NCI-H526 (cell line): ENCODE results near the gene CLTCL1.
"Not testable (repeated sequence)": the region's sequence is repeated elsewhere in the genome, so short reads cannot be mapped to it uniquely, and the experiment has no call there.

Experiments used
- DNase-seq, 2 experiments: peaks; one replicate each; lab custom pipeline; 2025; lab: John Stamatoyannopoulos, UW

CLTCL1 gene

GRCh38 chr22:19175602-19176174 lies 115.8 kb downstream of the CLTCL1 start:
- DNase-seq, result no peak

- no peak for DNase-seq
These were observed 116.4 kb downstream of the CLTCL1 start for GRCh38 chr22:19175026-19175601.

- DNase-seq, result no peak
These were observed 117.2 kb downstream of the CLTCL1 start for GRCh38 chr22:19174106-19175025.

- DNase-seq, result no peak
These were observed 118.2 kb downstream of the CLTCL1 start for GRCh38 chr22:19173047-19174035.

- no peak for DNase-seq
These were observed 119.1 kb downstream of the CLTCL1 start for GRCh38 chr22:19172213-19173046.

GRCh38 chr22:19169947-19170318 lies 121.6 kb downstream of the CLTCL1 start:
- no peak for DNase-seq

- no peak for DNase-seq
These were observed 122.2 kb downstream of the CLTCL1 start for GRCh38 chr22:19169002-19169946.

- DNase-seq, result peak in 1 of 2 experiments; percentile 51
These were observed 123.2 kb downstream of the CLTCL1 start for GRCh38 chr22:19168088-19168890.

- no peak for DNase-seq
These were observed 124.2 kb downstream of the CLTCL1 start for GRCh38 chr22:19167106-19167869.

GRCh38 chr22:19166421-19166820 lies 125.1 kb downstream of the CLTCL1 start:
- no peak for DNase-seq

- no peak for DNase-seq
These were observed 127.1 kb downstream of the CLTCL1 start for GRCh38 chr22:19164425-19164824.

GRCh38 chr22:19158649-19159048 lies 132.9 kb downstream of the CLTCL1 start:
- DNase-seq, result not testable (repeated sequence)

- not testable (repeated sequence) for DNase-seq
These were observed 135.4 kb downstream of the CLTCL1 start for GRCh38 chr22:19156109-19156508.

GRCh38 chr22:19152942-19153883 lies 138.3 kb downstream of the CLTCL1 start:
- no peak for DNase-seq

GRCh38 chr22:19151329-19152191 lies 140.0 kb downstream of the CLTCL1 start:
- no peak for DNase-seq
